ENCODE results near the gene CCDC30.
"Not testable (repeated sequence)": the region's sequence is repeated elsewhere in the genome, so short reads cannot be mapped to it uniquely, and the experiment has no call there.

CCDC30 gene

DNA sequence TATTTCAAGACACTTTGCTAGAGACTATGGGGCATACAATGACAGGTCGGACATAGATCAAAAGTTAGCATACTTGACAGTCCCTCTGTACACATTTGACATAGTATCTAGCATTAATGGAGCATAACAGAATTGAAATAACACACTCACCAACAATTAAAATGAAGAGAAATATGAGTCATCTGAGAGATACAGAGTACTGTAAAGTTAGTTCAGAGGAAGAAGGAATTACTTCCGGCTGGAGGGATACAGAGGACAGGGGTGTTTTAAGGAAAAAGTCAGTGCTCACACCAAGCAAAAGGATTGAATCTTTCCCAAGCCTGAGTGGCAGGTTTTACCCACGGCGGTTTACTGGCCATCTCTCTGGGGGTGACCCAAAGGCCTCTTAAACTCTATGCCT is 9.7 kb upstream of the CCDC30 start:
- no peak for DNase-seq

DNA sequence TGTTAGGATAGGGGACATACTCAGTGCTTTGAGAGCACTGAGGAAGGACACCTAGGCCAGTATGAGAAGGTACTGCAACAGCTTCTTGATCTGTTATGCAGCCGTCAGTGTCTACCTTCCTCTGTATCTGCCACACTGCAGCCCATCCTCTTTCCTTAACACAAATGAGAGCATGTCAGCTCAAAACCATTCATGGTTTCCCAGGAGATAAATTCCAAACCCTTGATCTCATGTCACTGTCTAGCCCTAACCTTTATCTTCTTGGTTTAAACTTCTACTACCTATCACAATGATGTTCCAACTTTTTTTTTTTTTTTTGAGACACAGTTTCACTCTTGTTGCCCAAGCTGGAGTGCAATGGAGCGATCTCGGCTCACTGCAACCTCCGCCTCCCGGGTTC is 8.7 kb upstream of the CCDC30 start:
- DNase-seq: no peak

DNA sequence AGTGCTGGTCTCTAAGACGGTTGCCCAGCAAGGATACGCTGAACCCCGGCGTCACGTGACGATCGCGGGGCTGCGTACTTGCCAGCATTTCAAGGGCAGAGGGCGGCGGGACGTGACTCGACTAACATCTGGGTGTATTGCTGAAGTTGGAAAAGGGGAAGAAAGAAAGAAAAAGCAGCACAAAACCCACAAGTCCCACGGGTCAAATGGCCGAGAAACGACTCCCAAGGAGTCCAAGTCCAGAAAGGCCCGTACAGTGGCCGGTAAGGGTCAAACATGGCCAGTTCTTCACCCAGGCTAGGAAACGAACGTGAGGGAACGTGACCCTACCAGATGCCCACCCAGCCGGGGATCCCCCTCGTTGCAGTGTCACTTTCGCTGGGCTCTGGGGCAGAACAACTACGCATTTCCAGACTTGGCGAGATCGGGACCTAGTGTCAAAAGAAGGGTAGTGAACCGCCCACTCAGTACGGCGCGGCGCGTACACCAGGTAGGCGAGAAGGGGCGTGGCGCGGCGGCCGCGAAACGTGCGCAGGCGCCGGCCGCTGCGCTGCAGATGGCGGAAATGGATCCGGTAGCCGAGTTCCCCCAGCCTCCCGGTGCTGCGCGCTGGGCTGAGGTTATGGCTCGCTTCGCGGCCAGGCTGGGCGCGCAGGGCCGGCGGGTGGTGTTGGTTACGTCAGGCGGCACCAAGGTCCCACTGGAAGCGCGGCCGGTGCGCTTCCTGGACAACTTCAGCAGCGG is 6.9 kb upstream of the CCDC30 start, which contains the start of the genes PPCS and ZMYND12:
PPCS (plus strand) TSS at position 534 of the 744 bp plus-strand sequence; CDS start at position 557, 23 bp downstream.
ZMYND12 (minus strand) TSS at position 13 of the 744 bp plus-strand sequence. CDS start 25 bp downstream, outside the sequence.
- DNase-seq: peak; percentile 79

DNA sequence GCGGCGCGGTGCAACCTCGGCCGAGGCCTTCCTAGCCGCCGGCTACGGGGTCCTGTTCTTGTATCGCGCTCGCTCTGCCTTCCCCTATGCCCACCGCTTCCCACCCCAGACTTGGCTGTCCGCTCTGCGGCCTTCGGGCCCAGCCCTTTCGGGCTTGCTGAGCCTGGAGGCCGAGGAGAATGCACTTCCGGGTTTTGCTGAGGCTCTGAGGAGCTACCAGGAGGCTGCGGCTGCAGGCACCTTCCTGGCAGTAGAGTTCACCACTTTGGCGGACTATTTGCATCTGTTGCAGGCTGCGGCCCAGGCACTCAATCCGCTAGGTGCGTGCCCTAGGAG is 6.4 kb upstream of the CCDC30 start:
- DNase-seq: no peak

DNA sequence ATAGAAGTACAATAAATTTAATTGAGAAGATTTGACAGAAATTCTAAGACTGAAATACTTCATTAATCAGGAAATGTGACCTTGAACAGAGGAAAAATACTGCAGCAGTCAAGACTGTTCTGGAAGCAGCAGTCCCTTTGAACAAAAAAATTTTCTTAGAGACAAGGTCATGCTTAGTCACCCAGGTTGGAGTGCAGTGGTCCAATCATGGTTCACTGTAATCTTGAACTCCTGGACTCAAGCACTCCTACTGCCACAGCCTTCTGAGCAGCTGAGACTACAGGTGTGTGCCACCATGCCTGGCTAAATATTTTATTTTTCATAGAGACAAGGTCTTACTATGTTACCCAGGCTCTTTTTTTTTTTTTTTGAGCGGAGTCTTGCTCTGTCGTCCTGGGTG is 1.9 kb upstream of the CCDC30 start:
- no peak for DNase-seq

DNA sequence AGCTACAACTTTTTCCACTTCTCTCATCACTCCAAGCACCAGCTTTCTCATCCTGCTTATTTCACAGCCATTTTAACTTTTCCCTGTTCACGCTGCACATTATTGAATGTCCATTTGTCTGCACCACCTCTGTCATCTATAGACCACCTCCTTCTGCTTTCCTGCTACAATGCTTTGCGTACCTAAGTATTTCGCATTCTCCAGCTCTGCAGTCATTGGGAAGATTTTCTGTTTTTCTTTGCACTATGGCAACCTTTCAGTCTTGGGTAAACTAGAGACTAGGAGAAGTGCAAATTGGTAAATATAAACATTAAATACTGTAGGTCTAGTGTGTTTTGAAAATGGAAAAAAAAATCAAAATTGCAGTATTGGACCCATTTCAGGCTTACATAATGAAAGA is 835 bp downstream of the CCDC30 start:
- no peak for DNase-seq

DNA sequence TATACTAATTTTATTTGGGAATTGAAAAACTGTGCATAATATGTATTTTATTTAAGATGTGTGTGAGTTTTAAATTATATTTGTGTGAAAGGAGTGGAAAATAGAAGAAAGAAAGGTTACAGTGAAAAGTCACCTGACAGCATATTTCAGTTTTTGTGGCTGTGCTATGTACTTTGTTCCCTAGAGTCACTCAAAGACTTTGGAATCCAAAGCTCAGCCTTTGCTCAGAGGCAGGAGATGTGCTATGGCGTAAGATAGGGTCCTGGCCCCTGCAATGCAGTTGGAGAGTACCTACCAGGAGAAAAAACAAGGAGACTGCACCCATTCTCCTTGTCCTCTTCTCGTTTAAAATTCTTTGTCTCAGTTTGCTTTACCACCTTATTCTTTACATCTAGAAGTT is 2.9 kb downstream of the CCDC30 start:
- DNase-seq: no peak

DNA sequence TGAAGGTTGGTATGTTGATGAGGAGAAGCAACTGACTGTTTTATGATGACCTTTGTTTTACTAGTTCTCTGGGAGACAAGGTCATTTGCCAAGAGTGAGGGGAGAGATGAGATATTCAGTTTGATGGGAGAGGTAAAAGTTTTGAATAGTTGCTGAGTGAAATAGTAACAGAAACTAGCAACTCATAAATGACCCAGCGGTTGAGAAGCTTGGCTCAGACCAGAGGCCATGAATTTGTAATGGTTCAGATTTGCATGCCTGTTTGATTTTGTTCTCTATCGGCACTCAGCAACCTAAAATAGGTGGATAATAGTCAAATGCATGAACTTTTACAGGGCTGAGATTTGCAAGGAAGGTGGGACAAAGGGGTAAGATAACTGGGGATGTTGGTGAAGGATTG is 6.6 kb downstream of the CCDC30 start:
- no peak for DNase-seq

DNA sequence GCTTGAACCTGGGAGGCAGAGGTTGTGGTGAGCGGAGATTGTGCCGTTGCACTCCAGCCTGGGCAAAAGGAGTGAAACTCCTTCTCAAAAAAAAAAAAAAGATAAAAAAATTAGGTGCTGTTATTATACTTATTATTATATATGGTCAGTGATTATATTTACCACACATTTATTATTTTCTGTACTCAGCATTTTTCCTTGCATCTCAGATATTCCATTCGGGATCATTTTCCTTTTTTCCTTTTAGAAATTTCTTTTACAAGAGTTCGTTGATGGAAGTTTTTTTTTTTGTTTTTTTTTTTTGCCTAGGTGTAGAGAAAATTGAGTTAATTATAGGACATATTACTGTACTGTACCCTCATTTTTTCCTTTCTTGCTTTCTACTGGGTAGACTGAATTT is 13.5 kb downstream of the CCDC30 start:
- no peak for DNase-seq

DNA sequence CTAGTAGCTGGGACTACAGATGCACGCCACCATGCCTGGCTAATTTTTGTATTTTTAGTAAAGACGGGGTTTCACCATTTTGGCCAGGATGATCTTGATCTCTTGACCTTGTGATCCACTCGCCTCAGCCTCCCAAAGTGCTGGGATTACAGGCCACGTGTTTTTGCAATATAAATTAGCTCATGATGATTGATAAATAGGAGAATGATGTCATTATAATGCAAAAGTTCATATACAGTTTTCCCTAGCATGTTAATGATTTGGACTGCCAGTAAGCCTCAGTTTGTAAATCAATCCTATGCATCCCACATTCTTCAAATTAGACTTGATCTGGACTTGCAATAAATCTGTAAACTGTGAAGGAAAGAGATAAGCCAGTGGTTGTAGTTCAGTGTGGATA is 14.3 kb downstream of the CCDC30 start:
- not testable (repeated sequence) for DNase-seq

DNA sequence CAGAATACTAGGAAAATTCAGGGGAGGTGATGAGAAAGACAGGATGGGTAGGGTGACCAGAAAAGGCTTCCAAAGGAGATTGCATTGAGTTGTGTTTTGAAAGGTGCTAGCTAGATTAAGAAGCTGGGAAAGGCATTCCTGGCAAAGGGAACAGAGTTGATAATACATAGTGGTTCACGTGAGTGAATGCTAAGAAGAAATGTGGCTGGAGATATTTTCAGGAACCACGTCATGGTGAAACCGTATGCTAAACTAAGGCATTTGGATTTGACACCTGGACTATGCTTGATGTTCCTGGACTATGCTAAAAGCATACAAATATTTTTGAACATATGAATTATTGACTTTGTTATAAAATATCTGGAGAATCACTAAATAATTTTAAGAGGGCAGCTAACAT is 14.7 kb downstream of the CCDC30 start:
- no peak for DNase-seq

DNA sequence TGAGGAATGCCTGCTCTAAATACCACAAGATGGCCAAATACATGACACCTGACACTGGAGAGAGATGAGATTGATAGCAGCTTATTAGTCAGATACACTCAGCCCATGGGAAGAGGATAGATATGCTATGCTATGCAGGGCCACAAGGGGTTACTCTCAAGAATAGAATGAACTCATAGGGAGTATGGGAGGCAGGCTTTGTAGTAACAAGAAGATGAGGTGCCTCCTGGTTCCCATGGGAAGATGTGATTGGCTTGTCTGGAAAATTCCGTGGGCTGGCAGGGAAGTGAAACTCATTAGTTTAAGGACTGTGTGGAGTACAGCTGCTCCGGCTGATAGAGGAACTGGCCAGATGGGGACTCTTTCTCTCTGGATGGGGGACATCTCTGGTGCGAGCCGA is 16.5 kb downstream of the CCDC30 start:
- DNase-seq: no peak

DNA sequence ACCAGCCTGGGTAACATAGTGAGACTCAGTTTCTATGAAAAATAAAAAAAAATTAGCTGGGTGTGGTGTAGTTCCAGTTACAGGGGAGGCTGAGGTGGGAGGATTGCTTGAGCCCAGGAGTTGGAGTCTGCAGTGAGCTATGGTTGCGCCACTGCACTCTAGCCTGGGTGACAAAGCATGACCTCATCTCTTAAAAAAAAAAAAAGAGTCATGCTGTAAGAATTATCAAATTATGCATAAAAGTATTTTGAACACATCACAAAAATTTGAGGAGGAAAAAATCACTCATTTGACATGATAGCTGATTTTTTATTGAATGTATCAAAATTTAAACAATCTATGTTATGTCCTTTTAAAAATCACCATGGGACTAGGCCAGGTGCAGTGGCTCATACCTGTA is 17.8 kb downstream of the CCDC30 start:
- no peak for DNase-seq

DNA sequence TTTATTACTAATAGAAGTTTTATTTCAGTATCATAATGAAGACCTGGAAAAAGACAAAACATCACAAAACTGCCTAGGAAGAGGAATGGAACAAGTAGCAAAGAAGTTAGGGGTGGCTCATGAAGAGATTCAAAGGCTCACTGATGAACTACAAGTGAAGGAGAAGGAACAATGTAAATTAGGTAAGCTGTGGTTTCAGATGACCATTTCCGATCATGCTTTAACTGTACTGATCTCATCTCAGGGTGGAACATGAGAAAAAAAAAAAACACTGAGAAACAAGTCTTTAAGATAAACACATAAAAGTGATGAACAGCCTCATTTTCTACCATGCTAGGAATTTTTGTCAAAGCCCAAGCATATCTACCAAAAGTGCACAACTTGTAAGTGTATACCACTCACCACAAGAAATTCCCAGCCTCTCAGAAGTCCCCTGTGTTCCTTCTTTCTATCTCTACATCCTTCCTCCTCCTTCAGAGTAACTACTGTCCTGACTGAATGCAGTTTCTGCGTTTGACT is 19.6 kb downstream of the CCDC30 start:
- DNase-seq: no peak

DNA sequence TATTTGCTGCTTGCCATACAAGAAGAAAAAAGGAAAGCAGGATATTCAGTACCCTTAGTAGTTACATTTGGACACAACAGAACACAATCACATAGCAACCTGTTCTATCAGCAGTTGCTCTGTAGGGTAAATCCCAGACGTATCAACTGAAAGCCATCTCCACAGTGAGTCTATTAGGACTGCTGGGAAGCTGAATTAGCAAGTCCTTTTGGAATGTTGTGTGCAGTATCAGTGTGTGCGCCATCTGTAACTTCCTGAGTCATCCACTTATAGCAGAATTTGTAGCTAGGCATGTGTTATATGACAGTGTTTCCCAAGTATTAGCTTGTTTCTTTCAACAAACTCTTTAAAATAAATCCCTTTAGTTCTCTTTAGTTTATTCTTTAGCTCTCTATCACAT is 21.3 kb downstream of the CCDC30 start:
- DNase-seq: no peak

DNA sequence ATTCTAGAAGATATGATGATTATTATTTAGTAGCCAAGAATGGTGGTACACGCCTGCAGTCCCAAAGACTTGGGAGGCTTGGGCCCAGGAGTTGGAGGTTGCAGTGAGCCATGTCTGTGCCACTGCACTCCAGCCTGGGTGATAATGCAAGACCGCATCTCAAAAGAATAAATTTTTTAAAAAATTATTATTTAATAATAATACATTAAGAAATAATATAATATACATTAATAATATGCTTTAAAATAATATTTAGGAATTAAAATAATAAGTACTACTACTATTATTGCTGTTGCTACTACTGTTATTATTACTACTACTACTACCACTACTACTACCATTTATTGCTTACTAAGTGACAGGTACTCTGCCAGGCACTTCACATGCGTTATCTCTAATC is 27.2 kb downstream of the CCDC30 start:
- no peak for DNase-seq

DNA sequence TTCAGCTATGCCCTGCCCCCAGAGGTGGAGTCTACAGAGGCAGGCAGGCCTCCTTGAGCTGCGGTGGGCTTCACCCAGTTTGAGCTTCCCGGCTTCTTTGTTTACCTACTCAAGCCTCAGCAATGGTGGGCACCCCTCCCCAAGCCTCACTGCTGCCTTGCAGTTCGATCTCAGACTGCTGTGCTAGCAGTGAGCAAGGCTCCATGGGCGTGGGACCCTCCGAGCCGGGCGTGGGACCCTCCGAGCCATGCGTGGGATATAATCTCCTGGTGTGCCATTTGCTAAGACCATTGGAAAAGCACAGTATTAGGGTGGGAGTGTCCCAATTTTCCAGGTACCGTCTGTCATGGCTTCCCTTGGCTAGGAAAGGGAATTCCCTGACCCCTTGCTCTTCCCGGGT is 38.9 kb downstream of the CCDC30 start:
- DNase-seq: not testable (repeated sequence)

DNA sequence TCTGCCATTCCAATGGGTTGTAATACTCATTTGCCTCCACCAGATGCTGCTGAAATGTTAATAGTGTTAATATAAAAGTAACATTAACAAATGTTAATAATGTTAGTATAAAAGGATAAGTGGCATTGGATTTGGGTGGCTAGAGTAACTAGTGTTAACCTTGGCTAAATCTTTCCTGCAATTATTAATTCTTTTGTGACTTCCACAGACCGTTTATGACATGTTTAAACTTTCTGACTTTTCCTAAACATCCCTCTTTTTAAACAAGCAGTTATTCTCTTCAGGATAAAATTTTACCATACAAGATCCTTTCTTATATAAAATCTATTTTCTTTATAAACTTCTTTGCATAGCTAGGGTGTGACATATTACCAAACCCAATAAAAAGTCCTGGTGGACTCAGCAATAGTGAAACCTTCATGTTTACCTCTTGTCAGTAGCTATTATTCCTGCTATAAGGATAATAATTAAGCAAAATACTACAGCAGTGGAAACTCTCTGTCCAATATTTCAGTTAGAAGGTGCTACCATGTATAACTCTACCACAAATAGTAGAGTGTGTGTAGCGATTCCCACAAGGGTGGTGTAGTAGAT is 41.5 kb downstream of the CCDC30 start:
- no peak for DNase-seq

DNA sequence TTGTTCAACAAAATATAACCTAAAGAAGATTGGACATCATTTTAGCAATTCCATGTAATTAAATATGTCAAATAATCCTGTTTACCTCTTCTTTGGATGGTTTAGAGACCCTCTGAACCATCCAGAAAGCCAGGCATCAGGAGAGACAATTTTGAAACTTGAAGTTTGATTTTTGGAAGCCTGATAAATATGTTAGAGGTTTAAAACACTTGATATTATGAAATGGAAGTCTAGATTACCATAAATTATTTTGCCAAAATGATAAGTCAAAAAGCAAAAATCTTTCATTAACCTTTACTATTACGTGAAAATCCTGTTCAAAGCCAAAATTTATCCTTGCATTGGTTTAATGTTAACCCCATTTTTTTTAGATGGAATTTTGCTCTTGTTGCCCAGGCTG is 43.5 kb downstream of the CCDC30 start:
- DNase-seq: no peak

DNA sequence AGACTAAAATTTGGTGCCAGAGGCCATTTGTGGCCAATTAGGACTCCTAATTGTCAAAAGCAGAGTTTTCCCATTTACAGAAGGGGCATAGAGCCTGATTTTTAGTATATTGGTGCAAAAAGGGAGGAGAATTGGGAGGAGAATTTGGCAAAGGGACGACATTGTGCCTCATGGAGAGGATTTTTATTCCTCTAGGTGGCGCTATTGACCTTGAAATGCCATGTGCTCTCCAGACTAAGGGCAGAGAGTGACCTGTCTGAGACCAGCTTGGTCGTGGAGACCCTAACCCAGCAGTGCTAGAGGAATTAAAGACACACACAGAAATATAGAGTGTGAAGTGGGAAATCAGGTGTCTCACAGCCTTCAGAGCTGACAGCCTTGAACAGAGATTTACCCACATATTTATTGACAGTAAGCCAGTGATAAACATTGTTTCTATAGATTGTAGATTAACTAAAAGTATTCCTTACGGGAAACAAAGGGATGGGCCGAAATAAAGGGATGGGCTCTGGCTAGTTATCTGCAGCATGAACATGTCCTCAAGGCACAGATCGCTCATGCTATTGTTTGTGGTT is 48.6 kb downstream of the CCDC30 start:
- DNase-seq: not testable (repeated sequence)

DNA sequence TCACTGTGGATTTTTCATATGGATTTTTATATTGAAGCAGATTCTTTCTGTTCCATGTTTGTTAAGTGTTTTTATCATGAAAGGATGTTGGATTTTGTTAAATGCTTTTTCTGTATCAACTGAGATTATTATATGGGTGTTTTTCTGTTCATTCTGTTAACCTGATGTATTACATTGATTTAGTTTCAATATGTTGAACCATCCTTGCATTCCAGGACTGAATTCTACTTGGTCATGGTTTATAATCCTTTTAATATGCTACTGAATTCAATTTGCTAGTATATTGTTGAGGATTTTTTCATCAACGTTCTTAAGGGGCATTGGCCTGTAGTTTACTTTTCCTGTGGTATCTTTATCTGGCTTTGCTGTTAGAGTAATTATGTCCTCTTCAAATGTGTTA is 55.8 kb downstream of the CCDC30 start:
- DNase-seq: no peak

DNA sequence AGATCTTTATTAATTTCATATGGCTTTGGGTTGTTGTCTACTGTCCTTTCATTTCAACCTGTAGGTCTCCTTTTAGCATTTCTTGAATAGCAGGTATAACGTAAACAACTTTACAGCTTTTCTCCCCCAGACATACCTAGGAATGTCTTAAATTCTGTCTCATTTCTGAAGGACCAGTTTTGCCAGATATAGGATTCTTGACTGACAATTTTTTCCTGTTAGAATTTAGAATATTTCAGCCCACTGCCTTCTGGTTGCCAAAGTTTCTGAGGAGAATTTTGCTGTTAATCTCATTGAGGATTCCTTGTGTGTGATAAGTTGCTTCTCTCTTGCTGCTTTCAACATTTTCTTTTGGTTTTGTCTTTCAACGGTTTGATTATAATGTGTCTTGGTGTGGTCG is 60.1 kb downstream of the CCDC30 start:
- no peak for DNase-seq

DNA sequence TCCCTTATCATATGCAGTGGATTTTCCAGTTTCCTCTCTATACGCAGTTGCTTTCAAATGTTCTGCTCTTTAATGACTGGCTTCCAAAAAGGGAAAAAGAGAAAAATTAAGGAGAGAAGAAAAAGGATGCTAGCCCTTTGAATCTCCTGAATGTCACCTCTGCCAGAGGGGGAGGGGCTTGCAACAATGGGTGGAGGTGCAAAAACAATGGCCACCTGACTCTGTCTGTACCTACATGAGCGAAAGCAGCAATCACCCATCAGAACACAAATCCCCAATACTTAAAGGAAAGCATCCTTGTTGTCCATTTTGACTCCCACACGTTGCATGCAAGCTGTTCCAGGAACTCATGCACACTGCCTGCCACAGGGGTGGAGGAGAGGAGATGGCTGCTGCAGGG is 61.2 kb downstream of the CCDC30 start:
- DNase-seq: no peak

DNA sequence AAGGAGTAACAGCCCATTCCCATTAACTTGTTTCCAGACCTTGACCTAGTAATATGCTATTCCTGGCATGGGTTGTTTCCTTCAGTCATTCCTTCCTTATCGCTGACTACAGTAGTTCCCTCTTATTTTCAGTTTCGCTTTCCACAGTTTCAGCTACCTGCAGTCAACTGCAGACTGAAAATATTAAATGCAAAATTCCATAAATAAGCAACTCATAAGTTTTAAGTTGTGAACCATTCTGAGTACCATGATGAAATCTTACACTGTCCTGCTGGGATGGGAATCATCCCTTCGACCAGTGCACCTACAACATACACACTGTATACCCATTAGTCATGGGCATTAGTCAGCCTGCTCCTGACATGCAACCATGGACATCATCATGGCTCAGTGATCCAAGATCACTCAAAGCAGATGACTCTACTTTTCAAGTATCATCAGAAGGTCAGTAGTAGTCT is 66.7 kb downstream of the CCDC30 start:
- no peak for DNase-seq

Data from SHP77 treated with DMSO at 0.1 percent for 48 hours (cell line).